HG03439 (cell line): ENCODE results near the gene SLC6A16.
"Not testable (repeated sequence)": the region's sequence is repeated elsewhere in the genome, so short reads cannot be mapped to it uniquely, and the experiment has no call there.

Experiments used
- ATAC-seq: cut with Tn5 transposase; IDR thresholded peaks from one replicate; pipeline ENCODE4 v1.9.1; 2021; ENCODE audit warnings: mild to moderate bottlenecking, moderate library complexity; ENCODE audit not compliant: unreplicated experiment

SLC6A16 gene

GRCh38 chr19:49332691-49333417 lies 7.9 kb upstream of the SLC6A16 start:
- ATAC-seq, result not testable (repeated sequence)

GRCh38 chr19:49331616-49332055 lies 6.6 kb upstream of the SLC6A16 start:
- peak; percentile 31 for ATAC-seq

GRCh38 chr19:49331187-49331586 lies 6.2 kb upstream of the SLC6A16 start:
- not testable (repeated sequence) for ATAC-seq

- ATAC-seq, result no peak
Observed at GRCh38 chr19:49328741-49329140, 3.8 kb upstream of the SLC6A16 start.

GRCh38 chr19:49327878-49328544 lies 3.0 kb upstream of the SLC6A16 start:
- no peak for ATAC-seq

- ATAC-seq, result no peak
Observed at GRCh38 chr19:49326165-49326704, 1.2 kb upstream of the SLC6A16 start.

DNA sequence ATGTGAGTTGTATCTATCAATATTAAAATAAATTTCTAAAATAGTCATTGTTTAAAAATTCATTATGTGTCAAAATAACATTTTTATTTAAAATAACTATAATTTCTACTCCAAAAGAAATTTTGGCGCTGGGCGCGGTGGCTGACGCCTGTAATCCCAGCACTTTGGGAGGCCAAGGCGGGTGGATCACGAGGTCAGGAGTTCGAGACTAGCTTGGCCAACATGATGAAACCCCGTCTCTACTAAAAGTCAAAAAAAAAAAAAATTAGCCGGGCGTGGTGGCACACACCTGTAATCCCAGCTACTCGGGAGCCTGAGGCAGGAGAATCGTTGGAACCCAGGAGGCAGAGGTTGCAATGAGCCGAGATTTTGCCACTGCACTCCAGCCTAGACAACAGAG lies 765 bp upstream of the SLC6A16 start:
- ATAC-seq, result not testable (repeated sequence)

DNA sequence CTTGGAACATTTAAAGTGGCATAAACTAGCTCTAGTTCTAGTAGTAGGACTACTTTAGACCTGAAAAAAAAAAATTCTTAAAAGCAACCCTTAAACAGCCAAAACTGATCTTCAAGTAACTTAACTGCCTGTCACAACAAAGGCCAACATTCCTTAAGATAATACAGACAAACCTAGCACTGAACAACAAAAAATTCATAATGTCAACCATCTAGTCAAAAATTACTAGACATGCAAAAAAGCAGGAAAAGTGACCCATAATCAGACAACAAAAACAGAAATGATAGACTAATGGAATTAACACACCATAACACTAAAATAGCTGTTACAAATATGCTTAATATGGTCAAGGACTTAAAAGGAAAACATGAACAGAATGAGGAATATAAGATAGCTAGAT lies 6.7 kb downstream of the SLC6A16 start:
- ATAC-seq, result no peak

DNA sequence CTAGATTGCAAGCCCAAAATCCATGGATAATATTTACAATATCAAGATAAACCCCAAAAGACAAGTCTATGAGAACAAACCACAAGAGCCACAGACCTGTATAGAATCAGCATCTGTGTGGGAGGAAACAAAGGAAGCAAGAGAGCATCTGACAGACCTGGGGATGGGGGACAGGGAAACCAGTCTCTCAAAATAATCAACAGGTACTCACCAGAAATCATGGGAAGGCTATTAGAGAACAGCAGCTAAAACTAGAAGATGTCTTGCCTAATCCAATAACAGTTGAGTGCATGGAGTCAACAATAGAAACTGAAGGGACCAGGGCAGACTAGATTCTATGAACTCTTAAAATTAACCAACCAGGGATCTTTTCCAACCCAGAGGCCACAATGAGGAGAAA lies 8.7 kb downstream of the SLC6A16 start:
- no peak for ATAC-seq

DNA sequence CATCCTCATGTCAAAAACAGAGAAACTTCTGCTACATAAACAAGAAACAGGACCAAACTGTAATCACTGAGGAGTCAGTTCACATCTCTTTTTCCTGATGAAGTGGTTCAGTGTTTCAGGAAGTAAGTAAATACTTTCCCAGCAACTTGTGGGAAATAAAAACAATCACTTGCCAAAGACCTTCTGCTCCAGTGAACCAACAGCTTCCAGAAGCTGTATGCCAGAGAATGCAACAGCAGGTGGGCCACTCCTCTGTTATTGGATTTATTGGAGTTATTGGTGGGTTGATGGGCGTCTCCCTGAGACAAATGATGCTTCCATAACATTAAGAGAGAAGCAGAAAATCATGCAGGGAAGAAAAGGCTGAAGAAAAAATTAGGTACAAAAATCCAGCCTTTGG lies 9.9 kb downstream of the SLC6A16 start:
- no peak for ATAC-seq

- no peak for ATAC-seq
Observed at GRCh38 chr19:49309087-49309486, 15.9 kb downstream of the SLC6A16 start.

GRCh38 chr19:49306734-49307133 lies 18.3 kb downstream of the SLC6A16 start:
- not testable (repeated sequence) for ATAC-seq

DNA sequence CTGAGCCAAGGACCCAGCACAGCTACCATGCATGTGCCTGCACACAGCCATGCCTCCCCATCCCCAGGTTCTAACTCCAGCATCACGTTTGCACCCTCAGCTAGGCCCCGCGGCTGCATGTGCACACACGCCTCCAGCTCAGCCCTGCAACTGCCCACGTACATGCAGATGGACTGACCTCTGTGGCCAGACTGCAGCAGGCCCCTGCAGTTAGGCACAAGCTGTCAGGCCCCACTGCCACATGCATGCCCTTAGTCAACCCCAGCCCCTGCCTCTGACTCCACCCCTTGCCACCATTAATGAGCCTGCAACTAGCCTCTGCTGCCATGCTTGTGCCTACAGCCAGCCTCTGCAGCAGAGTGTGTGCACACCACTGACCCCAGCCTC lies 23.1 kb downstream of the SLC6A16 start:
- no peak for ATAC-seq

- ATAC-seq, result peak; percentile 71
Observed at GRCh38 chr19:49301165-49301865, 23.7 kb downstream of the SLC6A16 start.

DNA sequence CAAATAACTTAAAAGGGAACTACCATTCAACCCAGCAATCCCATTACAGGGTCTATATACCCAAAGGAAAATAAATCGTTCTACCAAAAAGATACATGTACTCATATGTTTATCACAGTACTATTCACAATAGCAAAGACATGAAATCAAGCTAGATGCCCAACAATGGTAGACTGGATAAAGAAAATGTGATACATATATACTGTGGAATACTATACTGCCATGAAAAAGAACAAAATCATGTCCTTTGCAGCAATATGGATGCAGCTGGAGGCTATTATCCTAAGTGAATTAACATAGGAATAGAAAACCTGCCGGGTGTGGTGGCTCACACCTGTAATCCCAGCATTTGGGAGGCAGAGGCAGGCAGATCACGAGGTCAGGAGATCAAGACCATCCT lies 26.3 kb downstream of the SLC6A16 start:
- not testable (repeated sequence) for ATAC-seq

- no peak for ATAC-seq
Observed at GRCh38 chr19:49297403-49297802, 27.6 kb downstream of the SLC6A16 start.

- ATAC-seq, result no peak
Observed at GRCh38 chr19:49295208-49295880, 29.6 kb downstream of the SLC6A16 start.

- ATAC-seq, result no peak
Observed at GRCh38 chr19:49294401-49294800, 30.6 kb downstream of the SLC6A16 start.

- no peak for ATAC-seq
Observed at GRCh38 chr19:49290517-49290916, 34.5 kb downstream of the SLC6A16 start.

DNA sequence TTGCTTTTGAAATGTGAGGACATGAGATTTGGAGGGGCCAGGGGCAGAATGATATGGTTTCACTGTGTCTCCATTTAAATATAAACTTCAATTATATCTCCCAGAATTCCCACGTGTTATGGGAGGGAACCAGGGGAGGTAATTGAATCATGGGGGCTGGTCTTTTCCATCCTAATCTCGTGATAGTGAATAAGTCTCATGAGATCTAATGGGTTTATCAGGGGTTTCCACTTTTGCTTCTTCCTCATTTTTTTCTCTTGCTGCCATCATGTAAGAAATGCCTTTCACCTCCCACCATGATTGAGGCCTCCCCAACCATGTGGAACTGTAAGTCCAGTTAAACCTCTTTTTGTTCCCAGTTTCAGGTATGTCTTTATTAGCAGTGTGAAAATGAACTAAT lies 35.7 kb downstream of the SLC6A16 start:
- not testable (repeated sequence) for ATAC-seq

GRCh38 chr19:49288205-49288604 lies 36.8 kb downstream of the SLC6A16 start:
- not testable (repeated sequence) for ATAC-seq
